HuH-7.5 (cell line): ENCODE results near the gene MAP1LC3A.

Source experiments
- DNase-seq: peaks from one replicate; pipeline ENCODE4 v3.0.0; 2011; ENCODE audit warnings: low spot score

Gene MAP1LC3A

DNA sequence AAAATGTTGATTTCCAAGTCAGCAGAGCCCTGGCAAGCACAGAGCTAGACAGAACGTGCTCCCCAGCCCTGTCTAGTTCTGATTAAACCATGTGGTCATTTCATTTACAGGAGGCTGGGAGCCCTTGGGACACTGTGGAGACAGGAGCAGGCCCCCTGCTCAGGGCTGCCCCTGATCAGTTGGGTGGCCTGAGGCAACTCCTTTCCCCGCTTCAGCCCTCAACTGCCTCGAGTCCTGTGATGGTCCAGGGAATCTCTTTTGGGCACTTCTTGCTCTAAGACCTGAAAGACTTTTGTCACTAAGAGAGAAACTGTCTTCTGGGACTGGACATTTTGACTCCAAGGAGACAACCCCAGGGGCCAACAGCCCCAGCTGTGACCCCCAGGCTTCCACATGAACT is 28.8 kb upstream of the MAP1LC3A start:
- no peak for DNase-seq

GRCh38 chr20:34530342-34530741 is 28.2 kb upstream of the MAP1LC3A start:
- DNase-seq: no peak

DNA sequence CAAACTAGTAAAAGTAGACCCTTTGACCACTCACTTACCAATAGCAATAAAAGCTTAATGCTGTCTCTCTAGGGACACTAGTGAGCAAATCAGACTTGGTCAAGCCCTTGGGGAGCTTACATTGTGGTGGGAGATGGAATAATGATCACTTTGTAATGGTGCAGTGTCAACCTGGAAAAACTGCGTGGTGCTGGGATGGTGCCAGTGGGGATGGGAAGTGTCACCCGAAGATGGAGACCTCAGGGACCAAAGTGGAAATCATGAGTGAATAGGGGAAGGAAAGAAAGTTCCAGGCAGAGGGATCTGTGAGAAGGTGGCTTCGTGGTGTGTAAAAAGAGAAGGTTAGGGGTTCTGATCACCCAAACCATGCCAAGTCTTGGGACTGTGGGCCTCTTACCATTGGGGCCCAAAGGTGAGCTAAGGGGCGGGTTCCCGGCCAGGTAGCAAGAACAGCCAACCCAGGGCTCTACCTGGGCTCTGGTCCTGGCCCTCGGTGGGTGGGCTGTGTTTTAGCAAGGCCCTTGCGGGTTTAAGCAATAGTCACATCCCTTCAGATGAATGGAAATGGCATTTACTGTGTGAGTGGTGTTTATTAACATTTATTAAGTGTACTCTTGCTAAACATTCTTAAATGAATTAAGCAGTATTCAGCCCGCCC is 26.8 kb upstream of the MAP1LC3A start:
- no peak for DNase-seq

DNA sequence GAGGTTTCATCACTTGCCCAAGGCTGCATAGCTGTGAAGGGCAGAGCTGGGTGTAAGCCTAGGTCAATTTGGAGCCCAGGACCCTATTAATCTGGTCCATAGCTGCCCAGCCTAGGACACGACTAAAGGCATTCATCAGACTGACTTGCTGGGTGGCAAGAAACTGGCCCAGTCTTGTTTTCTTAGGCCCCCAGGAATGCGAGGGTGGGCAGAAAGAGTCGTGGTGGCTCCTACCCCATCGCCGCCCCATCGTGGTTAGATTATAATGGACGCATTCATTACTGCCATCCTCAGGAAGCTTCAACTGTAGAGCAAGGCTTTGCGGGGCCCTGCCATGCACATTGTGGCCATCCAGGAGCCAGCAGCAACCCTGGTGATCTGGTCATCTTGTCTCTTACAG is 26.2 kb upstream of the MAP1LC3A start:
- no peak for DNase-seq

DNA sequence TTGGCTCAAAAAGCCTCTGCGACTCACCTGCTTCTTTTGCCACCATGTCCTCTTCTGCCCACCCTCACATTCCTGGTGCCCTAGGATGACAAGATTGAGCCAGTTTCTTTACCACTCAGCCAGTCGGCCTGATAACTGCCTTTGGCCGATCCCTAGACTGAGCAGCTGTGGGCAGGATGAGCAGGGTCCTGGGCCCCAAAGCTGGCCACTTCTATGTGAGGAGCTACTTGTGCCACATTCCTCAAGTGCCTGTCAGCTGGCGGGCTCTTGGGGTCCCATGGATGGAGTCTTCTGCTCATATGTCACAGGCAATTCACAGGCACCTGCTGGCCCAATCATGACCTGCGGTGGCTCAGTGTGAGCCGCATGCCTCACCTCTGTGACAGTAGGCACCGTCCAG is 25.8 kb upstream of the MAP1LC3A start:
- no peak for DNase-seq

GRCh38 chr20:34534391-34535165 is 23.9 kb upstream of the MAP1LC3A start:
- DNase-seq: no peak

GRCh38 chr20:34535301-34535840 is 23.1 kb upstream of the MAP1LC3A start:
- no peak for DNase-seq

DNA sequence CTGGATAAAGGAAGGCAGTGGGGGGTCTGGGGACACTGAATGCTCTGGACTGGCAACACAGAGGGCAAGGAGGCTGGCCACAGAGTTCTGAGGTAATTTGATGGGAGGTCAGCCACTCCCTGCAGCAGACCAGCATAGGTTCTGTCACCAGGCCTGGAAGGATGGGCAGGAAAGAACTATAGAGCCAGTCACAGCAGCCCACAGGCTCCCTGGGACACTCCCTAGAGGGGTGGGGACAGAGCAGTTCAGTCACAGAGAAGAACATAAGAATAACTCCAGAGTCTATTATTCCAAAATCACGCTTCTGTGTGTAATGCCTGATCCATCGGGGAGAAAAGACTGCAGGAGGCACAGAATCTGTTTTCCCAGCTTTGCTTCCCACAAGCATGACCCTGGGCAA is 22.7 kb upstream of the MAP1LC3A start:
- no peak for DNase-seq

GRCh38 chr20:34536798-34537394 is 21.6 kb upstream of the MAP1LC3A start:
- no peak for DNase-seq

DNA sequence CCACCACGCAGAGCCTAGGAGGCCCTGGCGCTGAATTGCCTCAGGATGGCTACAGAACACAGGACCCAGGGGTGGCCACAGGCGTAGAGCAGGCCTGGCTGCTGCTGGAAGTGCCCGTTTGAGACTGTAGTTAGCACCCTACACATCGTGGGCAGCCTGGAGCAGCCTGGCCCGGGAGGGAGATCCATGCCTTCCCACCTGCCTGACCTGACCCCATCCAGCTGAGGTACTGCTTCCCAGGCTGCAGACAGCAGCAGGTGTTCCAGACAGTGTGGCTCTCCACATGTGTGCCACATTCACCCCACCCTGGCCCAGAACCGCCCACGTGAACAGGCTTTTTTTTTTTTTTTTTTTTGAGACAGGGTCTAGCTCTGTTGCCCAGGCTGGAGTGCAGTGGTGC is 20.9 kb upstream of the MAP1LC3A start:
- DNase-seq: no peak

GRCh38 chr20:34538671-34539123 is 19.8 kb upstream of the MAP1LC3A start:
- peak; percentile 86 for DNase-seq

DNA sequence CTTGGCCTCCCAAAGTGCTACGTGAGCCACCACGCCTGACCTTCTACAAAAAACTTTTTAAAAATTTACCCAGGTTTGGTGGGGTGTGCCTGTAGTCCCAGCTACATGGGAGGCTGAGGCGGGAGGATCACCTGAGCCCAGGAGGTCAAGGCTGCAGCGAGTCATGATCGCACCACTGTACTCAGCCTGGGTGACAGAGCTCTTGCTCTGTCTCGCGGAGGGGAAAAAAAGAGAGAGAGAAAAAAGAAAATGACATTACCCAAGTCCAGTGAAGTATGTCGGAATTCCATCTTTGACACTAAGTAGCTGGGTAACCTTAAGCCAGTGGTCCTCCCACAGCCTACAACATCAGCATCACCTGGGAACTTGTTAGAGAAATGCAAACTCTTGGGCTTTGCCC is 18.8 kb upstream of the MAP1LC3A start:
- DNase-seq: no peak

DNA sequence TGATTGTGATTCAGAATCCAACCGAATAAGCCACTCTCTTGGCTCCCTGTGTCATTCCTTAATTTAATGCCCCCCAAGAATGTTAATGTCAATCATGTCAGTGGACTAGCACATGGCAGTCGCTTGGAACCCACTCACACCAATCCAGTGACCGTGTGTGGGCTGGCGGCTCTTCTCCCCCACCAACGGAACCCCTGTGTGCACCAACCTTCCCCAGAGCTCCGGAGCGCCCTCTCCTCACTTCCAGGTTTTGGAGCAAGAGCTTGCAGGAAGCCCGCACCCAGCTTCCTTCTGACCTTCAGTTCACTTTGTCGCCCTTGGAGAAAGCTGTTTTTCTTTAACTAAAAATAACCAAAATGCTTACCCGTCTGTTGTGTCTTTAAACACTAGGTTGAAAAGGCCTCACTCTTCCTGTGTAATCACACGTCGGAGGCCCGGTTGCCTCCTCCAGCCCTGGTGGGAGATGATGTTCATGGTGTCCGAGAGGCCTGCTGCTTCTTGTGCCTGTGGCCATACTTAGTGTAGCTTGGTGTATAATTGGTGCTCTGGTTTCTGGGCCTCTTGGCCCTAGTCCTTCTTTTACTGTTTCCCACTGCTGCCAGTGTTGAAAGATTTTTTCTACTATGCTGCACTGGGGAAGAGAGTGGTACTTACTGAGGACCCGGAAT is 17.8 kb upstream of the MAP1LC3A start:
- no peak for DNase-seq

DNA sequence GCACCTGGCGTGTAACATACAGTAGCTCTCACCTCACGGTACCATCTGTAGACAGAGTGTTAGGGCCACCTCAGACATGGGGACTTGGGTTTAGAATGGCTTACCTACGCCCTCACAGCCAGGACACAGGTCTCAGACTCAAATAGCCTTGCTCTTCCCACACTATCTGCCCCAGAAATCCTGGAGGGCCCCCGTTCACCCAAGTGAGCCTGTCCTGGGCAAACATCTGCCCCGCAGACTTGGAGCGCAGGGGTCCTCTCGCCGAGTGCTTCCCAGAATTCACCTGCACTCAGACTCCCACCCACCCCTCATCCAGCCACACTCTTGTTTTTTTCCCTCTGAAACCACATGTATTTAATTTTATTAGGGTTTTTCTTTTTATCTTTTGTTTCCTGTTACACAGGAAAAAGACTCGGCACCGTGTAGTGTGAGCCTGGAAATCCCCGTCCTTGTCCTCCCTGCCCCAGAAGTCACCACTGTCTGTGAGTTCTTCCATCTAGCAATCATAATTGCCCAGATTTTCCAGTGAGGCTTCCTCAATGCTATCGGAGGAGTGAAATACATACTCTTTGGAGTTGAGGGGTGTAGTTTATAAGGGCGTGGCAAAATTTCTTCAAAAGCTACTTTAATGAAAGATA is 17.1 kb upstream of the MAP1LC3A start:
- DNase-seq: no peak

DNA sequence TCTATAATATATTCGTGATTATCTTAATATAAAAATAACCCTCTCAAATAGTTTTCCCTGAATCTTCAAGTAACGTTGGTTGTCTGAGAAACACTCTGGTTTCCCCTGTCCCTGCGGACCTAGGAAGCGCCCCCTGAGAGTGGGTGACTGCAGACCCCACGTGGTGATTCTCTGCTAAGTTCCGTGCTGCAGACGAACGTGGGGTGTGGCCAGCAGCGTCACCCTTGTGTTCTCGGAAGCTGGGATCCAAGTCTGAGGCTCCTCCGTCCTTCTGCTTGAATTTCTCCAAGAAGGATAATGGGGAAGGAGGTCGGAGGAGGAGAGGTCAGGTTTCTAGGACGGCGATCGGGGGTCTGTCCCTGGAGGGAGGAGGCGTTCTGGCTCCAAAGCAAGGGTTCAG is 16.6 kb upstream of the MAP1LC3A start:
- no peak for DNase-seq

DNA sequence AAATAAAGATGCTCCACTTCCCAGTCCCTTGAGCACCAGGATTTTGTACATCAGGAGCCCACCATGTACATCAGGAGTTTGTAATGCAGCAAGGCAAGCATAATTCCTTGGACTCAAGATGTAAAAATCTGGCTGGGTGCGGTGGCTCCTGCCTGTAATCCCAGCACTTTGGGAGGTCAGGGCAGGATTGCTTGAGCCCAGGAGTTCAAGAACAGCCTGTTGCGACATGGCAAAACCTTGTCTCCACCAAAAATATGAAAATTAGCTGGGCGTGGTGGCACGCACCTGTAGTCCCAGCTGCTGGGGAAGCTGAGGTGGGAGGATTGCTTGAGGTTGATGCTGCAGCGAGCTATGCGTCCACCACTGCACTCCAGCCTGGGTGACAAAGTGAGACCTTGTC is 16.1 kb upstream of the MAP1LC3A start:
- no peak for DNase-seq

- no peak for DNase-seq
Observed at GRCh38 chr20:34543463-34544056, 15.0 kb upstream of the MAP1LC3A start.

DNA sequence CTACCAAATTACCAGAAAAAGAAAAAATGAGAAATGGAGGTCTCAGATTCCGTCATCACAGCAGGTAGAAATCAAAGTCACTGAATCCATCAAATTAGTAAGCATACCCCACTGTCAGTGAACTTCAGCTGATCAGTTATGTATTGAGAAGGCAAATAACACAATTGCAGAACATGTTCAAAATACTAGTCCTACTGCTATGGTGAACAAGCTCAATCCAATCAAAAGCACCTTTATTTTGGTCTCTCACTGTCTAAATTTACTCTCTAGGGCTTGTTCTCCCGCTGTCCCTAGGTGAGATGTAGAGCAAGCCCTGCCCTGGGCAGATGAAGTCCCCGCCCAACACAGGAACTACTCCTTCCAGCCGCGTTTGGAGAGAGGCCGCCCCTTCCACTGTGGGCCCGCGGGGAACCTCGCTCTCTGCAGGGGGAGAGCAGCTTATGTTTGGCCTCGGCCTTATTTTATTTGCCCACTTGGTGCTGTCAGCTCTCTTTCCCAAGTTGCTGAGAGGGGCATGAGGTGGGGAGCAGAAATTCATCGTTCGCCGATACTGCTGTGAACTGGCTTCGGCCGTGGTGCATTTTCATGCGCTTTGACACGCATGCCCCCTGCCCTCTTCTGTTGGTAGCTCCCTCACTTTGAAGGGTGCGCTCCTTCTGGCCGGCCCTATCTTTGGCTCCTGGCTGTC is 14.3 kb upstream of the MAP1LC3A start:
- no peak for DNase-seq

GRCh38 chr20:34546751-34547181 is 11.8 kb upstream of the MAP1LC3A start:
- no peak for DNase-seq

- DNase-seq: no peak
Observed at GRCh38 chr20:34547844-34548613, 10.5 kb upstream of the MAP1LC3A start.
